WTC11 (cell line): ENCODE measurements around the gene ALCAM.

Experiments used
- AFF4 ChIP-seq: sonication (generic); formaldehyde crosslinking; IDR thresholded peaks from 2 replicates; pipeline ENCODE4 v1.8.1; 2023; ENCODE audit warnings: mild to moderate bottlenecking, missing genetic modification reagents, borderline replicate concordance
- CTCF ChIP-seq: fragments of 200-600 bp; IDR thresholded peaks from 2 replicates; pipeline ENCODE4 v1.8.0; 2022; ENCODE audit warnings: antibody characterized with exemption
- FOXJ3 ChIP-seq: sonication (generic); formaldehyde crosslinking; IDR thresholded peaks from 2 replicates; pipeline ENCODE4 v1.9.0; 2021; ENCODE audit warnings: missing genetic modification reagents, mild to moderate bottlenecking, borderline replicate concordance
- TEAD4 ChIP-seq: sonication (generic); formaldehyde crosslinking; IDR thresholded peaks from 2 replicates; pipeline ENCODE4 v1.8.0; 2022; ENCODE audit warnings: mild to moderate bottlenecking, missing genetic modification reagents
- ZNF138 ChIP-seq: sonication (generic); formaldehyde crosslinking; conservative IDR thresholded peaks from 2 replicates; pipeline ENCODE4 v1.8.1; 2022; ENCODE audit warnings: mild to moderate bottlenecking, moderate library complexity, missing genetic modification reagents
- ZNF423 ChIP-seq: fragments of 250-450 bp; sonication (Bioruptor Pico); IDR thresholded peaks from 2 replicates; pipeline ENCODE4 v2.1.2; 2022; ENCODE audit warnings: mild to moderate bottlenecking, moderate library complexity

GRCh38 chr3:105348307-105348706 lies 18.4 kb upstream of the ALCAM start:
- TF ChIP-seq TEAD4 (CRISPR knock-in tag) (no peak), FOXJ3 (no peak), CTCF (no peak), ZNF138 (CRISPR knock-in tag) (no peak), ZNF423 (CRISPR knock-in tag) (no peak), AFF4 (CRISPR knock-in tag) (no peak)
